CD14-positive monocyte (primary cell): ENCODE measurements around the gene ATF6. TPM values are rescaled to one million over a fixed set of nuclear protein-coding genes. Genes with fewer than 3 reads are reported as not detected.

ENCODE experiments used
- DNase-seq, 3 donors: peaks; one replicate each; pipeline ENCODE4 v3.0.0-alpha.2; 2011 to 2022
- H2AFZ ChIP-seq: 2 replicates; pipeline ENCODE4 v1.6.0; 2012; ENCODE audit warnings: mild to moderate bottlenecking, low read depth, low read length, inconsistent platforms; ENCODE audit not compliant: insufficient read depth, poor library complexity, severe bottlenecking
- H3K27ac ChIP-seq, 2 donors: 1 replicate in 1 of 2; 2 replicates in 1 of 2; pipeline ENCODE4 v1.5.1; 2012 to 2013; ENCODE audit warnings: low read length in 2 of 2, control low read depth in 1 of 2, inconsistent platforms in 1 of 2, low read depth in 1 of 2, mild to moderate bottlenecking in 1 of 2
- H3K27me3 ChIP-seq, 2 donors: one replicate each; pipeline versions ENCODE4 v1.6.0 to v1.6.1; 2011 to 2013; ENCODE audit warnings: low read length in 2 of 2; ENCODE audit not compliant: control insufficient read depth in 2 of 2, insufficient read depth in 2 of 2
- H3K36me3 ChIP-seq, 2 donors: replicated peaks in 1 of 2; 1 replicate in 1 of 2; 2 replicates in 1 of 2; pipeline versions ENCODE4 v1.5.1 to v1.6.1; 2012 to 2013; ENCODE audit warnings: low read length in 2 of 2, control low read depth in 1 of 2, inconsistent platforms in 1 of 2, mild to moderate bottlenecking in 1 of 2; ENCODE audit not compliant: insufficient read depth in 2 of 2, control insufficient read depth in 1 of 2
- H3K4me1 ChIP-seq, 2 donors: 1 replicate in 1 of 2; 2 replicates in 1 of 2; pipeline versions ENCODE4 v1.5.1 to v1.6.1; 2012 to 2013; ENCODE audit warnings: low read length in 2 of 2, control low read depth in 1 of 2, inconsistent platforms in 1 of 2, mild to moderate bottlenecking in 1 of 2, moderate library complexity in 1 of 2; ENCODE audit not compliant: insufficient read depth in 2 of 2, control insufficient read depth in 1 of 2
- H3K4me2 ChIP-seq: replicated peaks from 2 replicates; pipeline ENCODE3; 2012; ENCODE audit warnings: low read length, moderate library complexity, mild to moderate bottlenecking; ENCODE audit not compliant: poor library complexity, severe bottlenecking; ENCODE audit errors: extremely low read depth
- H3K4me3 ChIP-seq, 3 experiments: fragments of 200-600 bp in 1 of 3; sonication (generic) in 1 of 3; replicated peaks in 1 of 3; 1 replicate in 2 of 3; 2 replicates in 1 of 3; pipeline ENCODE4 v1.5.1; 2011 to 2013; ENCODE audit warnings: low read length in 3 of 3, mild to moderate bottlenecking in 3 of 3, control low read depth in 2 of 3, low read depth in 2 of 3, inconsistent platforms in 1 of 3, moderate library complexity in 1 of 3
- H3K79me2 ChIP-seq: 2 replicates; pipeline ENCODE4 v1.6.0; 2012; ENCODE audit warnings: mild to moderate bottlenecking, control low read depth, inconsistent platforms, low read length, moderate library complexity; ENCODE audit not compliant: insufficient read depth
- H3K9ac ChIP-seq: 2 replicates; pipeline ENCODE4 v1.6.0; 2017; ENCODE audit warnings: low read length, mild to moderate bottlenecking; ENCODE audit not compliant: insufficient read depth, poor library complexity, severe bottlenecking
- H3K9me3 ChIP-seq, 2 donors: replicated peaks in 1 of 2; 1 replicate in 1 of 2; 2 replicates in 1 of 2; pipeline versions ENCODE4 v1.5.1 to v1.6.1; 2012 to 2013; ENCODE audit warnings: low read length in 2 of 2, control low read depth in 1 of 2; ENCODE audit not compliant: control insufficient read depth in 1 of 2, insufficient read depth in 1 of 2
- H4K20me1 ChIP-seq: 2 replicates; pipeline ENCODE4 v1.6.0; 2012; ENCODE audit warnings: mild to moderate bottlenecking, low read length, control low read depth, moderate library complexity; ENCODE audit not compliant: insufficient read depth
- H3K27ac Mint-ChIP-seq, 7 donors: one replicate each; pipeline ENCODE4 v1.8.0; 2020; ENCODE audit warnings: mild to moderate bottlenecking in 7 of 7, mixed read lengths in 7 of 7, moderate library complexity in 6 of 7, inconsistent platforms in 2 of 7
- H3K27me3 Mint-ChIP-seq, 3 donors: one replicate each; pipeline ENCODE4 v1.8.0; 2021 to 2022; ENCODE audit warnings: low read depth in 3 of 3, mild to moderate bottlenecking in 3 of 3, mixed read lengths in 3 of 3, moderate library complexity in 3 of 3, inconsistent platforms in 1 of 3
- H3K36me3 Mint-ChIP-seq, 2 donors: one replicate each; pipeline ENCODE4 v1.8.0; 2020; ENCODE audit warnings: mixed read lengths in 2 of 2, inconsistent platforms in 1 of 2, mild to moderate bottlenecking in 1 of 2
- H3K4me1 Mint-ChIP-seq: one replicate; pipeline ENCODE4 v1.8.0; 2020; ENCODE audit warnings: mild to moderate bottlenecking, mixed read lengths
- H3K4me3 Mint-ChIP-seq, 2 donors: one replicate each; pipeline ENCODE4 v1.8.0; 2020; ENCODE audit warnings: mild to moderate bottlenecking in 2 of 2, mixed read lengths in 2 of 2, moderate library complexity in 1 of 2
- H3K9me3 Mint-ChIP-seq, 7 donors: one replicate each; pipeline ENCODE4 v1.8.0; 2020 to 2022; ENCODE audit warnings: mixed read lengths in 7 of 7, mild to moderate bottlenecking in 6 of 7, moderate library complexity in 6 of 7, inconsistent platforms in 2 of 7
- intact Hi-C, 2 donors: fragments of 100-400 bp; cut with micrococcal nuclease; formaldehyde crosslinking; loops; one replicate each; pipeline versions ENCODE4 v1.15.0 to v1.15.1; 2023
- polyA plus RNA-seq, 3 donors: library from polyadenylated mRNA; depleted of rRNA in 1 of 3; unstranded in 2 of 3; stranded (reverse) in 1 of 3; fragments of 300-500 nt in 2 of 3; fragments of >200 nt in 1 of 3; fragmentation: Illumina TruSeq in 2 of 3; gene quantifications; 1 replicate in 2 of 3; 2 replicates in 1 of 3; pipeline ENCODE4 v1.2.3, GENCODE V29; 2012 to 2021
- small RNA-seq: library from RNA; depleted of rRNA; stranded (forward); fragments of <200 nt; gene quantifications from one replicate; pipeline ENCODE3, GENCODE V24; 2012; ENCODE audit warnings: low read depth; ENCODE audit not compliant: insufficient read length
- TF ChIP-seq, protein P1 (sequence below): fragments of 200-600 bp; IDR thresholded peaks from one replicate; pipeline ENCODE4 v1.8.0; 2022; ENCODE audit warnings: antibody characterized with exemption, mild to moderate bottlenecking

The ATF6 gene
- polyA plus RNA-seq, 3 donors, result 13.4 to 25.6 (median 22.2) TPM

- H3K36me3 Mint-ChIP-seq, result no peaks in the 10 kb centered on the region
- H3K79me2 ChIP-seq, result no peaks in the 10 kb centered on the region
- no peaks in the 10 kb centered on the region for H3K36me3 ChIP-seq
- no peak overlapping the region for H3K4me3 Mint-ChIP-seq
- no peak overlapping the region for H3K4me2 ChIP-seq
- DNase-seq, result no peak
- no peaks in the 10 kb centered on the region for H3K4me1 Mint-ChIP-seq
- H3K27ac Mint-ChIP-seq, result no peak overlapping the region
- H3K27ac ChIP-seq, result no peak overlapping the region
- H3K9me3 ChIP-seq, result no peaks in the 10 kb centered on the region
- peaks cover 0 to 5% (median 0%) of the 10 kb centered on the region in 7 donors for H3K9me3 Mint-ChIP-seq
- H4K20me1 ChIP-seq, result no peaks in the 10 kb centered on the region
- H3K4me3 ChIP-seq, result no peak overlapping the region
- H3K27me3 Mint-ChIP-seq, result peaks cover 4 to 6% (median 5%) of the 10 kb centered on the region in 3 donors
- no peaks in the 10 kb centered on the region for H3K27me3 ChIP-seq
- TF ChIP-seq, protein P1, sequence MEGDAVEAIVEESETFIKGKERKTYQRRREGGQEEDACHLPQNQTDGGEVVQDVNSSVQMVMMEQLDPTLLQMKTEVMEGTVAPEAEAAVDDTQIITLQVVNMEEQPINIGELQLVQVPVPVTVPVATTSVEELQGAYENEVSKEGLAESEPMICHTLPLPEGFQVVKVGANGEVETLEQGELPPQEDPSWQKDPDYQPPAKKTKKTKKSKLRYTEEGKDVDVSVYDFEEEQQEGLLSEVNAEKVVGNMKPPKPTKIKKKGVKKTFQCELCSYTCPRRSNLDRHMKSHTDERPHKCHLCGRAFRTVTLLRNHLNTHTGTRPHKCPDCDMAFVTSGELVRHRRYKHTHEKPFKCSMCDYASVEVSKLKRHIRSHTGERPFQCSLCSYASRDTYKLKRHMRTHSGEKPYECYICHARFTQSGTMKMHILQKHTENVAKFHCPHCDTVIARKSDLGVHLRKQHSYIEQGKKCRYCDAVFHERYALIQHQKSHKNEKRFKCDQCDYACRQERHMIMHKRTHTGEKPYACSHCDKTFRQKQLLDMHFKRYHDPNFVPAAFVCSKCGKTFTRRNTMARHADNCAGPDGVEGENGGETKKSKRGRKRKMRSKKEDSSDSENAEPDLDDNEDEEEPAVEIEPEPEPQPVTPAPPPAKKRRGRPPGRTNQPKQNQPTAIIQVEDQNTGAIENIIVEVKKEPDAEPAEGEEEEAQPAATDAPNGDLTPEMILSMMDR, result no peak
- H3K9ac ChIP-seq, result no peak overlapping the region
- intact Hi-C loops, result no loop called here
- H3K4me1 ChIP-seq, result no peaks in the 10 kb centered on the region
- H2AFZ ChIP-seq, result no peak overlapping the region
These were observed 247.2 kb downstream of the ATF6 start for GRCh38 chr1:162013289-162013688.

Small RNA genes within 50 kb of the gene (small RNA-seq; reads per million reads assigned to genes)
- not detected for gene RN7SL466P

Other genes starting within 250 kb of the ATF6 start
- gene HSPA6, start 241.8 kb upstream of the ATF6 start, polyA plus RNA-seq, result 10 to 100 TPM in 2 of 3 donors, 1 to 10 TPM in 1; 3.4 to 37.5 (median 19.3) TPM
- gene FCGR3A, start 216.5 kb upstream of the ATF6 start, polyA plus RNA-seq, result 100 to 1,000 TPM in 2 of 3 donors, 10 to 100 TPM in 1; 35.9 to 138 (median 131) TPM
- gene FCGR3B, start 135.1 kb upstream of the ATF6 start, polyA plus RNA-seq, result 1 to 10 TPM in 2 of 3 donors, under 1 TPM in 1; 0.53 to 7.5 (median 1.3) TPM
- gene FCGR2B, start 103.2 kb upstream of the ATF6 start, polyA plus RNA-seq, result 10 to 100 TPM; 12.1 to 41.5 (median 24.9) TPM
- gene FCRLA, start 59.1 kb upstream of the ATF6 start, polyA plus RNA-seq, result under 1 TPM; 0.28 to 0.51 (median 0.39) TPM
- gene FCRLB, start 44.8 kb upstream of the ATF6 start, polyA plus RNA-seq, result under 1 TPM; 0.36 to 0.44 (median 0.39) TPM
- 10 to 100 TPM; 19.0 to 32.0 (median 30.5) TPM for gene DUSP12, start 16.5 kb upstream of the ATF6 start, polyA plus RNA-seq